ENCODE data around the gene PRDM13.
"Not testable (repeated sequence)": the region's sequence is repeated elsewhere in the genome, so short reads cannot be mapped to it uniquely, and the experiment has no call there.

Gene PRDM13

DNA sequence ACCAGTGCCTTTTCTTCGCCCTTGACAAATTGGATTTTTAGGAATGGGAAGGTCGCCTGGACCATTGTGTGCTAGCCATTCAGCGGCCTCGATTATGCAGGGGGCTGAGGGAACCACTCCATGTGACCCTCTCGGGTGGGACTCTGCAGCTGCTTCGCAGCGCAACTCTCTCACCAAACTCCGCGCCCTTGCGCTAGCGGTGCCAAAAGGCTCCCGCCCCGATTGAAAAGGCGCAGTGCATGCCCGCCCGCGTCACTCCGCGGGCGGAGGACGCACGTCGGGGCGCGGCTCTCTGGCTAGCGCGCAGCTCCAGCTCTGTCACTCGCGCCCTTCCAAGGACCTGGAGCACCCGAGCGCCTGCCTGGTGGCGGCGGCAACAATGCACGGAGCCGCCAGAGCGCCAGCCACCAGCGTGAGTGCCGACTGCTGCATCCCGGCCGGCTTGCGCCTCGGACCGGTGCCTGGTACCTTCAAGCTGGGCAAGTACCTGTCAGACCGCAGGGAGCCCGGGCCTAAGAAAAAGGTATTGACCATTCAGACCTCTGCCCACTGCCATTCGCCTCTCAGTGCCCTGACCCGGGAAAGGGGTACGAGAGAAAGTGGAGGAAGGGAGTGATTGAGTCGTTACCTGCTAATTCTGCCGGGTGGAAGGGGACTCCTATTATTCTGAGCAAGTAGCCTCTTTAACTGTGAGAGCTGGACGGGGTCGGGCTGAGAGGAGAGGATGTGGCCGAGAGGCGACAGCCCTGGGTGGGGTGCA, at the start of gene PRDM13:
PRDM13 (plus strand) TSS at position 178 of the 760 bp plus-strand sequence; CDS start at position 380, 202 bp downstream.
- no peak for DNase-seq

DNA sequence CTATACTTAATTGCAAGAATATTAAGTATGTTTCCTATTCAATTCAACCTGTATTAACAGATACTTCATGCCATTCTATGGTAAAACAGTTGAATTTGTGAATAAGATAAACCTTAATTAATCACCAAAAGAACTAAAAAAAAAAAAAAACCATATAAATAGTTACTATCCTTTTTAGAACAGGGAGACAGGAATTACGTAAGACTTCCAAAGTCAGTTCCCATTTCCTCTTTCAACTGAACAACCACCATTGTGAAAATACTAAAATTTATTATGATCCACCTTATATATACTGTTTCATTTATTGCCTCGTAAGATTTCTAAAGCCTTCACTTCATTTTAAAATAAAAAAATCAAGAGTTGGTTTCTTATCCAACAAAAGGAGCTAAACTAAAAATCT, 47.6 kb upstream of the PRDM13 start:
- DNase-seq, result no peak

DNA sequence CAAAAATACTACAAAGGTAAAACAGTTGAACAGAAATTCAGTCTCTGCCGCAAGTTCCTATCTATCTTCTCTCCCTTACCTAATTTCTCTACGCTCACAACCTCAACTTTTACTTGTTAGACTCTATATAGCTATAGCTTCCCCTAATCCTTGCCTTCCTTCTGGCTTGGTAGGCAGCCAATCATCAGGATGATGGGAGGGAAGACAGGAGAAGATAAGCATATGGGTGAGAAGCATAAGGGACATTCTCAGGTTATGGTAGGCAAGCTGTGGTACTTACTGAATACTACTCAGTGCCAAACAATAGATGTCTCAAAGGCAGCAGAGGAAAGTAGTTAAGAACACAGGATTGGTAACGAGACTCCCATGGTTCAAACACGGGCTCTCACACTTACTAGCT, 46.0 kb upstream of the PRDM13 start:
- DNase-seq, result no peak

DNA sequence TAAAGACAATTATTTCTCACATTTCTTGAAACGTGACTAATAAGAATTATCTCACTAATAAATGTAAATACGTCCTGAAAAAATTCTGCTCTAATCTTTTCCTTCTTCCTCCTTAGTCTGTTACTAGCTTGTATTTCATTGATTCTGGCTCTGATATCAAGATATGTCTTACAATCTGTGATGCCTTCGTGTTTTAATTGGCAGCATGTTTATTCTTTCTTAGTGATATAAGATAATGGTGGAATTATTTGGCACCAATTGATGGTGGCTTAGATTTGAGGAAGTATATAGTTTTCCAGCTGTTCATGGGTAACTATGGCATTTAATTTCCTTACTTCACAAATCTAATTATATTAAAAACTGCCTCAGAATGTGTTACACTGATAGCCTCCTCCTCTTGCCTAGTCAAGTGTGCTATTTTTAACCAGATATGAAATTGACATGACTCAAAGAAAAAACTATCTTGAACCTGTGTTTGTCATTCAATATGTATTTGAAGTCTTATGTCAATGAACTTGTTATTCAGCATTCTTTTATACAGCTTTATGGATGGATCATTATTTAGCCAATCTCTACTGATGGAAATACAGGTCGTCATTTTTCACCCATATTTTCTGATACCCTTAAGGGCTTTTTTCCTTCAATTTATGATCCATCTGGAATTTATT, 43.4 kb upstream of the PRDM13 start:
- DNase-seq, result no peak

DNA sequence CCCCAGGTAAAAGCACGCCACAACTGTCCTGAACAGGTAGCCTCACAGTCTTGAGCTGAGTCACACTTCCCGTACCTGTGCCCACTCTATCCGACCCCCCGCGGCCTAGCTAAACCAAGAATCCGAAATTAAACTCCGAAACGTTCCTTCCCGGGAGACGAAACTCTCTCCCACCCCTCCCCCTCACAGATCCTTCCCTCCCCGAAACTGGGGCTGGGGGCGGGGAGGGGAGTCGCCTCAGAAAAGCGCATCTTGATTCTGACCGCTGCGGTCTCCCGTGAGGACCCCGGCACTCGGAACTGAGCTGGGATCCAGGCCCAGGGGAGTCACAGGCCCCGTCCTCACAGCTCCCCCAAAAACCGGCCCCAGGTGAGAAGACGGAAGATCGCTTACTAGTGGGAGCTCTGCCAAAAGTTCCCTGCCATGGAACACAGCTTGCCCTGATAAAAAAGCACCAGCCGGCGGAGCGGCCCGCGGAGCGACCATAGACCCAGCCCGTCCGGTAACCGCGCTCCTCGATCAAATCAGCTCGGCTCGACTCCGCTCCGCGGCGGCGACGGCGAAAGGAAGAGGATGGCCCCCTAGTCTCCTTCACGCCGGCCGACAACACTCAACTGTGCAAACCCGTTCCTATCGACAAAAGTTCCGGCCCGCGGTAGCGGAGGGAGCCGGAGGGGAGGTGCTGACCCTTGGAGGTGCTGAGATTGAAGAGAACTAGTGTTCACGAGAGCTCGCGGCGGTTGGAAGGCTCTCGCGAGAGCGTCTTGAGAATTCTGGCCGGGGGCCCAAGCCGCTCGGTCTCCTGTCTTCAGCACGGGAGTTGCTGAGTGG, 38.3 kb upstream of the PRDM13 start, which contains the start of gene CCNC:
CCNC (minus strand) TSS at position 558 of the 831 bp plus-strand sequence; CDS start at position 425, 133 bp downstream.
- DNase-seq, result peak; percentile 91

DNA sequence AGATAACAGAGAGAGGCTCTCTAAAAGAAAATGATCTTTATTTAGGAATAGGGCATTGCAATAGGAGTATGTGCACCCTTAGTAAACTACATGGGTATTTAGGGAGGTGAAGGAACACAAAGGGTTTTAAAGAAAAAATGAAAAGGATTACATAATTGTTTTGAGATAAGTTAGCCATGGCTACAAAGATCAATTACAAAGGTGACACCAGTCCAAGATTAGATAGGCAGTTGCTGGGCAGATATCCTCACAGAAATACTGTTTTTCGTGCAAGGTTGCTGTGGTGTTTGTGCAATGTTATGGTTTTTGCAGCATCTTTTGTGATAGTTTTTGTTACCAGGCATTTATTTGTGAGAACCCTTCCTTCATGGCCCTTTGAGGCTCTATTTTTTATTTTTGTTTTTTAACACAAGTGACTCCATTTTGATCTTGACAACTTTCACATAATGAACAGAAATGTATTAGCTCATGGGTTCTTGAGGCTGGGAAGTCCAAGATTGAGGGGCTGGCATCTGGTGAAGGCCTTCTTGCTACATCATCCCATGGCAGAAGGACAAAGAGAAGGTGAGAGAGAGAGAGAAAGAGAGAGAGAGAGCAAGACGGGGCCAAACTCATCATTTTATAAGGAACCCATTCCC, 32.5 kb upstream of the PRDM13 start:
- DNase-seq, result no peak

DNA sequence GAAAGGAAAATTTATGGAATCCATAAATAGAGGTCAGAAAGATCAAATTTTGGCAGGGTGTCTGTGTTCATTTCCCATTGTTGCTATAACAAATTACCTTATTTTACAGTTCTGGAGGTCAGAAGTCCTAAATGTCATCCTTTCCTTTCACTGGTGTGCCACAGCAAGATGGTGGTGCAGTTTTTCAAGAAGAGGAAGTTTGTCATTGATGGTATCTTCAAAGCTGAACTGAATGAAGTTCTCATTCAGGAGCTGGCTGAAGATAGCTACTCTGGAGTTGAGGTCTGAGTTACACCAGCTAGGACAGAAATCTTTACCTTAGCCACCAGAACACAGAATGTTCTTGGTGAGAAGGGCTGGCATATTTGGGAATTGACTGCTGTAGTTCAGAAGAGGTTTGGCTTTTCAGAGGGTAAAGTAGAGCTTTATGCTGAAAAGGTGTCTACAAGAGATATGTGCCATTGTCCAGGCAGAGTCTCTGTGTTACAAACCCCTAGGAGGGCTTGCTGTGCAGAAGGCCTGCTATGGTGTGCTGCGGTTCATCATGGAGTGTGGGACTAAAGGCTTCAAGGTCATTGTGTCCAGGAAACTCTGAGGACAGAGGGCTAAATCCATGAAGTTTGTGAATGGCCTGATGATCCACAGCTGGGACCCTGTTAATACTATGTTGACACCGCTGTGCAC, 30.9 kb upstream of the PRDM13 start:
- DNase-seq, result no peak

DNA sequence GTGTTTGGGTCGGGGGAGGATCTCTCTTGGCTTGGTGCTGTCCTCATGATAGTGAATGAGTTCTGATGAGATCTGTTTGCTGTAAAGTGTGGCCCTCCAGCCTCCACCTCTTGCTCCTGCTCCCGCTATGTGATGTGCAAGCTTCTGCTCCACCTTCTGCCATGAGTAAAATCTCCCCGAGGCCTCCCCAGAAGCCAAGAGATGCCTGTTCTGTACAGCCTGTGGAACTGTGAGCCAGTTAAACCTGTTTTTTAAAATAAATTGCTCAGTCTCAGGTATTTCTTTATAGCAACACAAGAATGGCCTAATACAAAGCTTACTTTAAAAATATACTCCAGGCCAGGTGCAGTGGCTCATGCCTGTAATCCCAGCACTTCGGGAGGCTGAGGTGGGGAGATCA, 26.9 kb upstream of the PRDM13 start:
- DNase-seq, result no peak

DNA sequence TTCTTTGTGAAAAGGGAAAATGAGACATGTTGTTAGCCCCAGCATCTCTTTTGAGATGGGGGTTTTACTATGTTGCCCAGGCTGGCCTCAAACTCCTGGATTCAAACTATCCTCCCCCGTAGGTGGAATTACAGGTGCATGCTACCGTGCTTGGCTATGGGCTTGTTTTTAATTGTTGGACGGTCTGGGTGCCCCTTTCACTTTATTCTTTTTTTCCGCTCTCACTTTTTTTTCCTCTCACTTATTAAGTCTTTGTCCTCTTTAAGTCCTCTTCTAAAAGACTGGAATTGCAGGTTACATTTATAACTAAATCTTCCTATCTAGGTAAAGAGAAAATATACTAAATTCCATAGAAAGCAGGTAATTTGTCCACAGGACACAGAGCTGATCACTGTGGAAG, 18.8 kb upstream of the PRDM13 start:
- no peak for DNase-seq

DNA sequence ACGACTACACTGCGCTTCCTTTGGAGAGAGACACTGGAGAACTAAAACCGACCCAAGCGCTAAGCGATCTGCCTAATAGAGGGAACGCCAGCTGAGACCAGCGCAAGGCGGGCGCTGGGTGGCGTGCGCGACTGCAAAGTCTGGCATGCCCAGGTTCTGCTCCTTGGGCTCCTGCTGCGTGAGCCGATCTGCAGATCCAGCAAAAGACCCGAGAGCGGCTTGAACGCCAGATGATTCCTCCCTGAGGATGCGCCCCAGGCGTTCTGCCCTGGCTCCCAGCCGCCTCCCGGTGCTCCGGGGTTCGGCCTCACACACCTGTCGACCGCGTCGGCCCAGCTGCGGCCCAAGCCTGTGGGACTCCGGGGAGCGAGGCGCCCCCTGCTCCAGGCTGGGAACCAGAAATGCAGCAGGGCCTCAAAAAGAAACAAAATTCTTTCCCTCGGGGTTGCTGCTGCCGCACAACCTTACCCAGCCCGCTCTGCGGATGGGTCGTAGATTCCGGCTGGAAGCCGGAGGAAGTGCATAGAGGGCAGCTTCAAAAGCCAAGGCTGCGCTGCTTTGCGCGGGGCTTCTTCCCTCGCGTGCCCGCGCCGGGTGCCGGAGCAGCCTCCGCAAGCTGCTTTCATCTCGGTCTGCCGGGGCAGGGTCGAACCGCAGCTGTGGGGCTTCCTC, 17.9 kb upstream of the PRDM13 start:
- peak; percentile 64 for DNase-seq

DNA sequence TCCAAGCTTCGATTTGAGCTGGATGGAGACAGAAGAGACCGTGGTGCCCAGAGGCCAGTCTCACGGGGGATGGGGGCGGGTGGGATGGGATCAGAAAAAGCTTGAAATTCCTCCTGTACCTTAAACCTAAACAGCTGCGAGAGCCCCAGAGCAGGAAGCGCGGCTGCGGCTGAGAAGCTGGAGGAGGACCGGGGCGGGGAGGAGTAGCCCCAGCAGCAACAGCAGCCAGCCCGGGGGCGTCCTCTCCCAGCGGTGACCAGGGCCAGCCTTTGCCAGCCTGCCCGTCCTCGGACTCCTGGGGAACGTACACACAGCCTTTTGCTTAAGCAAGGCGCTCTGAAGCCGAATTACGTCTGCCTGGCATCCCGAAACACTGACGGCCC, 17.4 kb upstream of the PRDM13 start:
- DNase-seq, result no peak

DNA sequence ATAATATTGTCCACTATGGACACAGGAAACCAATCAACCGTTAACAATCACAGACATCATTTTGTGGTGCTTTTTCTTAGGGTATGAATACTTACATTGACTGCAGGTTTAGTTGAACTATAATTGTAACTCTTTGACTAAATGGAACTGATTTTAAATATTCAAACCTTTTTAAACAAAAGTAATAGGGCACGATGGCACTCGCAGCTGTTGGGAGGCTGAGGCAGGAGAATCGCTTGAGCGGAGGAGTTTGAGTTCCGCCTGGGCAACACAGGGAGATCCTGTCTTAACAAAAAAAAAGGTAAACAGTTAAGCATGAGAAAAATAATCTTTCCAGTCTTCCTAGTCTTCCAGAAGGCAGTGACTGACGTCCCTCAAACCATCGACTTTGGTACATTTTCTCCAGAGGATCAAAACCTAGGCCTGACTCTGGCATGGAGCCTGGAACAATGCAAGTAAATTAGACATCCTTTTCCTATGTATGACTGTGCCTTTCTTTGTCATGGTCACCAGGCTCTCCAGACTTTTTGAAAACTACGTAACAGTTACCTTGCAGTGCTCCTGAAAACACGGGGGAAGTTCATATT, 16.6 kb upstream of the PRDM13 start:
- no peak for DNase-seq

DNA sequence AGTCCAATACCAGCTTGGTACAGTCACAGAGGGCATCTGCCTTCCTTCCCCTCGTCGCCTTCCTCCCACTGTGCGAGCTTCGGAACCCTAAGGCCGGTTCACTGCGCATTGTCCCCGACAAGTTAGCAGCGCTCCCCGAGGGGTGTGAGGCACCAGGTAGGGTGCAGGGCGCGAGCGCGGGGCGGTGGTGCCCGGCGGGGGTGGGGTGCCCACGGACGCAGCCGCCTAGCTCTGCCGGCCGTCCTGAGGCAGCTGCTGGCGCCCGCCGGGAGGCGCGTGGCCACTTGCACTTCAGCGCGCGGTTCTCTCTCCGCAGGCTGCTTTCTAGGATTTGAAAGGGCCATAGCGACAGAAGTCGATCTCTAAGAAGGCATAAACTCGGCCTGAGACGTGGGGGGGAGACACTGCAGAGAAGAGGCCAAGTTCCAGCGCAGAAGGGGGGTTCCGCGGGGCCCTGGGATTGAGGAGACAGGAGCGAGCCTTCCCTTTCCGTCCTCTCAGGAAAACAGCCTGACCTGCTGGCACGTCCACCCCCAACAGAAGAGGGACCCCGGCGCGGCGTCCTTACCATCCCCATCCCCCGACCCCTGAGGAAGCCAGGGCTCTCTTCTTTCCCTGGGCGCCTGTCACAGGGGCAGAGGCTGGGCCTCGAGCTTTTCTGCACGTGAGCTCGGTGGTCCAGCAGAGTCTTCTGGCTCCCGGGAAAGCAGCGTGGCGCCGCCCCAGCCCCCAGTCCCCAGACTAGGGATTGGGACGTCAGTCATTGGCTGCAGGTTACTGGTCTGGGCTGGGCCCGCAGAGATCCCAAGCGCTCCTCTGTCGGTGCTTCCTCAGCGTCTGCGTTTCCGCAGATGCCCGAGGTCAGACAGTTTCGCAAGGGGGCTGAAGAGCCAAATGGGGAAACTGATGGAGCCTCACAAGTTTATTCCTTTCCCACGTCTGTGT, 15.6 kb upstream of the PRDM13 start:
- no peak for DNase-seq

DNA sequence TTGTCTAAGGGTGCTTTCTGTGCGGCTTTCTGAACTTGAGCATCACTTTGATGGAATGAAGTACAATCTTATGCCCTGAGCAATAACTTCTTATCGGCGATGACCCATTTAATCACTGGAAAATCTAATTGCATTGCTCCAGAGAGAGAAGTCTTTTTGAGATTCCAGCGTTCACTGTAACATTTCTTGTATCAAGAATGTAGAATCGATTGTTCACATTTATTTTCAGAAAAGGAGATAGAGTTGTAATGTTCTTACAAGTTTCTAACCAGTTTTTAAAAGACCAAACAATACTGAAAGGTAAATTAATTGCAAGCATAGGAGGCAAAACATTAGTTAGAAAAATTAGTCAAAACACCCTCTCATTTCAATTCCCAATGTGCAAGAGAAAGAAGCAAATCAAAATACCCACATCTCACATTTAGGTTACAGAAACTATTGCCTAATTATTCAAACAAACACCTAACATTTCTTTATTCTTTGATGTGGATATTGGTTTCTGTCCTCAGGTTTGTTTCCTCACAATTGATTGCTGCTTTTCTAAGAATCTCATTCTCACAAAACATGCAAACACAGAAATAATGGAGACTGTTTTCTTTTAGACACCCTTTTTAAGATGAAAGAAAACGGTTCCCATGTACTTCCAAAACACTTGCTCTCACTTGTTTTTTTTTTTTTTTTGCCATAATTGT, 14.8 kb upstream of the PRDM13 start:
- no peak for DNase-seq

DNA sequence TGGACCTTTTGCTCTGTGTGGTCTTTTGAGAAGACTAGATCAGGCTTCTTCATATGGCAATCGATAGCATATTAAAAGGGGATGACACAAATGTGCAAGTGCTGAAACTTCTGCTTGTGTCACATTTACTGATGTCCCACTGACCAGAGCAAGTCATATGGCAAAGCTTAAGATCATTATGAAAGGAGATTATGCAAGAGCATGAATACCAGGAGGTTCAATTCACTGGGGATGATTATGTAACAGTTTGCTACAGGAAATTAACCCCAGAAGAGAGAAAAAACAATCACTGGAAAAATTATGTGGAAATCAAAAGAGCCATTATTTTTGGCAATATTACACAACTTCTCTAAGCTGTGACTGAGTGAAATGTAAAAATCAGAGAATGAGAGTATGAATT, 13.7 kb upstream of the PRDM13 start:
- no peak for DNase-seq

DNA sequence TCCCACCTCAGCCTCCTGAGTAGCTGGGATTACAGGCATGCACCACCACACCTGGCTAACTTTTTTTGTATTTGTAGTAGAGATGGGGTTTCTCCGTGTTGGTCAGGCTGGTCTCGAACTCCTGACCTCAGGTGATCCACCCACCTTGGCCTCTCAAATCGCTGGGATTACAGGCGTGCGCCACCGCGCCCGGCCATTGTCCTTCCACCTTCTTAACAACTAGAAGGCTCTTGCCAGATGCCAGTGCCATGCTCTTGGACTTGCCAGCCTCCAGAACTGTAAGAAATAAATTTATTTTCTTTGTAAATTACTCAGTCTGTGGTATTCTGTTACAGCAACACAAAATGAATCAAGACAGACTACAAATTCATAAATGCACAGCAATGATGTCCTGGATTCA, 11.9 kb upstream of the PRDM13 start:
- DNase-seq, result not testable (repeated sequence)

DNA sequence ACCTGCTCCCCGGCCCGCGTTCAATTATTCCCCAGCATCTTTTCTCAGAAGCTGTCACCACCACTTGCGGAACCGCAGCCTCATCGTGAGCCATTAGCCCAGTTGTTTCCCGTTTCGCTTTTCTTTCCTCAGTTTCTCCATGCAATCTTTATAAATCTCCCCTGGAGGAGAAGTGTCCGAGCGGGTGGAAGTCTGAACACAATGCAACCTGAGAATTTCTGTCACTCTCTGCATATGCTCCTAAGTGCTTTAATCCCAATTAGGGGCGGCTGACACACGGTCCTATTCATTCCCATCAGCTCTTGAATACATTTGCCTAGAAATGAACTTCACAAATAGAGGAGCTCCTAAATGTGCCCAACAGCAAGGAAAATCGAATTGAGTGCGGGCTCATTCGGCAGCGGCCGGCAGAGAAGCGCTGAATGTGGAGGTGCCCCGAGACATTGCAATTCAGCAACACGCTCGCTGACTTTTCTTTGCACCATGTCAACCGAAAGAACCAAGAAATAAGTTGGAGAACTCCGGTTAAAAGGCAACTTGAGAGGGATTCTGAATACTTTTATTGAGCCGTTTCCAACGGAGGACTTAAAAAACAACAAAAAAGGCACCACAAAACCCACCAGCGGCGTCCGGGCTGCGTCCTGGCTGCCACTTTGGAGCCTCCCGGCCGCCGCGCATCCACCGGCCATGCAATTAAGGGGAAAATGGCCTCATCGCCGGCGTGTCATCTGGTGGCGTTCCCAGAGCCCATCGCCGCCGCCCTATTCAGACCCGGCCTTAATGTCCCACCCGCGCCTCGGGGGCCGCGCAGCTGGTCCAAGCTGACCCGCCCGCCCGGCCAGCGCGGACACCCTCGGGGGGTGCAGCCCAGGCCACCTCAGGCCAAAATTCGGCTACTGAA, 3.9 kb upstream of the PRDM13 start:
- no peak for DNase-seq

DNA sequence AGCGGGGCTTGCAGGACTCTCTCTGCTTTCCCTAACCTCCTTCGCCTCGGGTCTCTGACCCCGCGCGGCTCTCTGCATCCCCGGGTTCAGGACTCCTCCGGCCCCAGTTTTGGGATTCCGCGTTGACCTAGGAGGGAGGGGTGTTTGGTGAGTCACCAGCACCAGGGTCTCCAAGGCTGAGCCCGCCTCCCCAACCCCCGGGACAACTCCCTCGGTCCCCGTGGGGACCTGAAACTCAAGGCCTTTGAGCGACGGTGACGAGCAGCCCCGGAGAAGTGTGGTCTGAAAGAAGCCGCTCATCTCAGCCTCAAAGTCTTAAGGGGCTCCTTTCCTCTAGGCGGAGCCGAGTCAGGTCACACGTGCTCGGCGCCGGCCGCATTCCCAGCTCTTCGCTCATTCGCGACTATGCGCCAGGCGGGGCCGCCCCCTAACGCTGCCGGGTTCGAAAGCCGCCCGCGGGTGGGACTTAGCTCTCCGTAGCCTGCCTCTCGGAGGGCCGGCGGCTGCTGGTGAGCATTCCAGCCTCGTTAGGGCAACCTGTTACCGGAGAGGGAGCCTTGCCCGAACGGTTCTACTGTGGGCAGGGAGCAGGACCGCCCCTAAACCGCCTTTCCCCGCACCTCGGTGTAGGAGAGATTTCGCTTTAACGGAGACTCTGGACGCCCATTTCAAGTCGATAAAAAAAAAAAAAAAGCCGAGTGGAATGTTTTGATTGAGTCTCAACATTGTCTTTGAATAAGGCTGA, 3.0 kb upstream of the PRDM13 start:
- DNase-seq, result no peak
